HG02852 (cell line): ENCODE data around the gene AMBRA1.
"Not testable (repeated sequence)": the region's sequence is repeated elsewhere in the genome, so short reads cannot be mapped to it uniquely, and the experiment has no call there.

ENCODE experiments used
- ATAC-seq: cut with Tn5 transposase; IDR thresholded peaks from one replicate; pipeline ENCODE4 v1.9.1; 2021; ENCODE audit warnings: mild to moderate bottlenecking, moderate library complexity; ENCODE audit not compliant: unreplicated experiment

Gene AMBRA1

DNA sequence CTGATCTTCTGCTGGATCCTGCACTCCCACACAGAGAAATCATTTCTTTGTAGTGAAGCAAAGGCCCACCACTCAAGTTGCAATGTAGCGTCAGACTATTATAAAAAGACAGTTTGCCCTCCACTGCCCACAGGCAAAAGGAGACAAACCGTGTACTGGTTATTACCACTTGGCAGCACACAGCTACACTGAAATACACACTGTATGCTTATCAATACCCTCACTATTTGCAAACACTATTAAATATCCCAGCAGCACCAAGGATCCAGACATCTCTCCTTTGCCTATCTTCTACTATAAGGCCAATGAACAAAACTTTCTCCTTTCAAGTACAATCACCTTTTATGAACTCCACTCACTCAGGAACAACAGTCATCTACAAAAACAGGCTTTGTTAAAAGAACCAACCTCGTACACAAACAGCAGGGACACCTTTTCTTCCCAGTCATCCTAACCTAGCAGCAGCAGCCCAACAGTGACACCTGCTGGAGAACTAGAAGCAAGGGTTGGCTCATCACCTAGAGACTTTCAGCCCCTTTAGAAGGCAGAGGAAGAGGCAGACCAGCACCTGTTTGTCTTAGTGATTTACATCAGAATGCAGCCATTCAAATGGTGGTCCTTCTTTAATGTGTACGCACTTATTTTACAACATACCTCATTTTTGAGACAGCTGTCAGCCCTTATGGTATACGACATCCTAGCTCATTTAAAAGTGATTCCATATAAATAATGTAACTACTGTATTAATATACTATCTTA lies 56.1 kb downstream of the AMBRA1 start:
- no peak for ATAC-seq

DNA sequence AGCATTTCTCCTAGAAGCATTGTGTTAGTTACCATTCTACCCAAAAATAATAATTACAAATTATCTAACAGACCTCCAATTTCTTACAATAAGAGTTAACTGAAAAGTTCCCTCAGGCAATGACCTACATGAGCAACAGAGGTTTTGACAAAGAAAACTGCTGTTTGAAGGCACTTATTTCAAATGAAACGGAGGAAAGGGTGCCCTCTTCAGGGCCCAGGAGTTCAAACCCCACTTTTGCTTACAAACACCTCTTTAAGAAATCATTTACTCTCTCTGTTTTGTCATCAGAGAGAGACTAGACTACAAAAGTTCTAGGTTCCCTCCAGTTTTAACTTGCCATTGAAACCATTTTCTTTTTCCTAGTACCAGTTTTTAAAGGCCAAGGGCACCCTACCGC lies 56.7 kb downstream of the AMBRA1 start:
- no peak for ATAC-seq

DNA sequence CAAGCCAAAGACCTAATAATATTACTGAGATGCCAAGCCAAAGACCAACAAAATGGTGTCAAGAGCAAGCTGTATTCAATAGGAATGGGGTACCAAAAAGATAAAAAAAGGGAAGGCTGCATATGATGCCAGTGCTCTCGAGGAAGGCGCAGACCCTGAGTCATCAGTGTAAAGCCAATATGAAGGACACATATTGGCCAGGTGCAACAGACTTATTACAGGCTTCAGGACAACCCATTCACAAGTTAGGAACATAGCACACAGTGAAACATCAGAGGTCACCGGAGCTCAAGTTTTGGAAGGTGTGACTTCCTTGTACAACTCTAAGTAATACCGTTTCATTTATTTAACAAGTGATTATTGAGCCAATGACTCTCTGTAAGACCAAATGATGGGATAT lies 58.1 kb downstream of the AMBRA1 start:
- no peak for ATAC-seq

DNA sequence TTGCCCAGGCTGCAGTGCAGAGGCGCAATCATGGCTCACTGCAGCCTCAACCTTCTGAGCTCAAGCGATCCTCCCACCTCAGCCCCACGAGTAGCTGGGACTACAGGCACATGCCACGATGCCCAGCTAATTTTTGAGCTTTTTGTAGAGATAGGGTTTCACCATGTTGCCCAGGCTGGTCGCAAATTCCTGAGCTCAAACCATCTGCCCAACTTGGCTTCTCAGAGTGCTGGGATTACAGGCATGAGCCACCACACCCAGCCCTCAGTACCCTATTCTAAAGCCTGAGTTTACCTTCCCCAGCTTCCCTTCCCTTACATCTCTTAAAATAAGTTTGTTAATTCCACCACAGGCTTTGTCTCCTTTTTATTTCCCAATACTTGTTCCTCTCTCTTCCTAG lies 59.1 kb downstream of the AMBRA1 start:
- ATAC-seq = no peak

DNA sequence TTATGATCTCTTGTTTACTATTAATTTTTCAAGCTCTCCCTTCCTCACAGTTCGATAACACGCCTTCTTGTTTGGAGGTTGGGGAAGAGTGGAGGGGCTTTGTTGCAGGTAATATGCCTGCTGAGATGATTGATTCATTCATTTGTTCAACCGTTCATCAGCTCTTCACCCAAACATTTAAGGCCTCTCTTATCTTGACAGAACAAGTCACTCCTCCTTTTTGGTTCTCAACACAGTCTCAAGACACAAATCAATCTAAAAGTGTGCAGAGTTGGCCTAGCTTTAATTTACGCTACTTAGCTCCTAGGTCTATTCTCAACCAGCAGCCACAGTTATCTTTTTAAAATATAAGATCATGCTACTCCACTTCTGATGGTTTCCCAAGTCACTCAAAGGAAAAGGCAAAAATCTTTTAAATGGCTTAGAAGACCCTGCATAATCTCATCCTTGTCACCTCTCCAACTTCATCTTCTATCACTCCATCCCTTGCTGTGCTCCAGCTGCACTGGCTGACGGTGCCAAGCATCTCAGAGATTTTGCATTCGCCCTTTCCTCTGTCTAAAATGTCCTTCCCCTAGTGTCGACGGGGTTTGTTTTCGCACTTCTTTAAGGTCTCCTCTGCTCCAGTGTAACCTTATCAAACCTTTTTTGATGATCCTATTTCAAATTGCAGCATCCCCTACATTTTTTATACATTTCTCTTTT lies 60.3 kb downstream of the AMBRA1 start:
- ATAC-seq = no peak

DNA sequence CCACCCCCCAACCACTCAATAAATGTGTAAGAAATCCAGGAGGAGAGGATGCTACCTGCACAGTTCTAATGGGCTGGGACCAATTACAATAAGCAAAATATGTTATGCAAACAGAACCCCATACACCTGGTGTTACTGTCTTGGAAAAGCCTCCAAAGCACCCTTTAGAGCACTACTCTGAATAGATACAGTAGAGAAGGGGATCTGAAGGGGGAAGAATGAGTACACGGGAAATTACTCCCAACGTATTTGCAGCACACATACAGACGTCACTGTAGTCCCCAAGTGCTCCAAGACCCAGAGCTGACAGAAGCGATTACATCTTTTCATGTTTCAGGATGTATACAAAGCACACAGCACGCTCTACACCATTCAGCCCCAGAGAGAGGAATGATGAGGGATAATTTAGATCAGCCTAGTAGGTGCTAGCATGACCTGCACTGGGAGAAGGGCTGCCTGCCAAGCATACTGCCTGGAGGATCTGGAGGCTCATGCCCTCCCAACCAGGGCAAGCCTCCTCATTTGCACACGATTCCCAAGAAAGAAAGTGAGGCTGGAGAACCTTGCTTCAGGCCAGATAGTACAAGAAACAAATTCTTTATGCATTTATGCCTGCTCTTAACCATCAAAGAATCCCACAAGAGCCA lies 63.8 kb downstream of the AMBRA1 start:
- no peak for ATAC-seq

DNA sequence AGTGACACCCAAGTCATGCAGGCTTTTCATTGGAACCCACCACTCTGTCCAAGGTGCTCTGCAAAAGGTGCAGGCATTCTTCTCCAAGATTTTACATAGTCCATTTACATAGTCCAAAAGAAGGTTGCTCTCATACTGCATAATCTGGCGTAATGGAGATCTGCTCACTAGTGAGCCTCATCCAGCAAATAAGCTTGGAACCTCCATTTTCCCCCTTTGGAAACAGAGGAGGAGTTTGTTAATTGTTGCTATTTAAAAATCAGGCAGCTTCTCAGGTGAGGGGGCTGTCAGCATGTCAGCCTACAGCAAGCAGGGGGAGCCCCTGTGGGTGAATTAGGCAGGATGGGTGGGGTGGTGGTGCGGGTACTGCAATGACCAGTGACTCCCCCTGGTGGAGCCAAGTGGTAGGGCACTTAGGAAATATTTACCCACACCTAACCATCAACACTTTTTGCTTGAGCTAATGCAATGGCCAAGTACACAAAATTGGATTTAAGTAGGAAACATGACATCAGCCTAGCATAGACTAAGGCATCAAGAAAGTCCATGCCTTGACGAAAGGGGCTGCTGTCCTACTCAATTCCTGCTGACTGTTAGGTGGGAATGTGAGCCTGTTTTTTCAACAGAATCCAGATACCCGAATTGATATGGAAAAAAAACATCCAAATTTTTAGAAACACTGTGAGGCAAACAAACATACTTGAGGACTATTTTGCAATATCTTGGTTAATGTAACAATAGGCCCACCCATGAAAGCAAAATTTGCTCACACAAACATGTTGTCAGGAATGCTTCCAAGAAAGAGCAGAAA lies 64.5 kb downstream of the AMBRA1 start:
- ATAC-seq = no peak

DNA sequence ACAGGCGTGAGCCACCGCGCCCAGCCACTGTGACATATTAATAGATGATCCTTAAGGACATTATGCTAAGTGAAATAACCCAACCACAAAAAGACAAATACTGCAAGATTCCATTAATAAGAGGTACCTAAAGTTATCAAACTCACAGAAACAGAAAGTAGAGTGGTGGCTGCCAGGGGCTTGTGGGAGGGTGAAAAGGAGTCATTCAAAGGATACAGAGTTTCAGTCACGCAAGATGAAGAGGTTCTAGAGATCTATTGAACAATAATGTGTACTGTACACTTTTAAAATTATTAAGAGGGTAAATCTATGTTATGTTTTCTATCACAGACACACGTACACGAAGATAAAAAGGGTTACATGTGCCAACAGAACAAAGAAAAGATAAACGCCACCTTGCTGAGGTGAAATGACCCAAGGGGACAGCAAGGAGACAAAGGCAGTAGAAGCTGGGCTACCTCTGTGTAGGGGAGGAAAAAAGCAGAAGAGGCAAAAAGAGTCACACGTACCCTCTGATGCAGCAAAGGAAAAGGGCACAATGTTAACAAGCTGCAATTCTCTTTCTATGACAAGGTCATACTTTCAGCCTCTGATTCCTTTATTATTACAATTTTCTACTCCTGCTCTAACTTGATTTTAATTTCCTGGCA lies 65.3 kb downstream of the AMBRA1 start:
- no peak for ATAC-seq

DNA sequence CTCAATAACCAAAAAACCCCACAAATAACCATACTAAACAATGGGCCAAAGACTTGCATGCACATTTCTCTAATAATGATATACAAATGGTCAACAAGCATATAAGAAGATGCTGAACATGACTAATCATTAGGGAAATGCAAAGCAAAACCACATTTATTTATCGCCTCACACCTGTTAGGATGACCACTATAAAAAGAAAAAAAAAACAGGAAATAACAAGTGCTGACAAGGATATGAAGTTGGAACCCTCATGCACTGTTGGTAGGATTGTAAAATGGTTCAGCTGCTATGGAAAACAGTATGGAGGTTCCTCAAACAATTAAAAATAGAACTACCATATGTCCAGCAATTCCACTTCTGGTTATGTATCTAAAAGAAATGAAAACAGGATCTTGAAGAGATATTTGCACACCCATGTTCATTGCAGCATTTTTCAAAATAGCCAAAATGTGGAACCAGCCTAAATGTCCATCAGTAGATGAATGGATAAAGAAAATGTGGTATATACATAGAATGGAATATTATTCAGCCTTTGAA lies 66.2 kb downstream of the AMBRA1 start:
- ATAC-seq = no peak

DNA sequence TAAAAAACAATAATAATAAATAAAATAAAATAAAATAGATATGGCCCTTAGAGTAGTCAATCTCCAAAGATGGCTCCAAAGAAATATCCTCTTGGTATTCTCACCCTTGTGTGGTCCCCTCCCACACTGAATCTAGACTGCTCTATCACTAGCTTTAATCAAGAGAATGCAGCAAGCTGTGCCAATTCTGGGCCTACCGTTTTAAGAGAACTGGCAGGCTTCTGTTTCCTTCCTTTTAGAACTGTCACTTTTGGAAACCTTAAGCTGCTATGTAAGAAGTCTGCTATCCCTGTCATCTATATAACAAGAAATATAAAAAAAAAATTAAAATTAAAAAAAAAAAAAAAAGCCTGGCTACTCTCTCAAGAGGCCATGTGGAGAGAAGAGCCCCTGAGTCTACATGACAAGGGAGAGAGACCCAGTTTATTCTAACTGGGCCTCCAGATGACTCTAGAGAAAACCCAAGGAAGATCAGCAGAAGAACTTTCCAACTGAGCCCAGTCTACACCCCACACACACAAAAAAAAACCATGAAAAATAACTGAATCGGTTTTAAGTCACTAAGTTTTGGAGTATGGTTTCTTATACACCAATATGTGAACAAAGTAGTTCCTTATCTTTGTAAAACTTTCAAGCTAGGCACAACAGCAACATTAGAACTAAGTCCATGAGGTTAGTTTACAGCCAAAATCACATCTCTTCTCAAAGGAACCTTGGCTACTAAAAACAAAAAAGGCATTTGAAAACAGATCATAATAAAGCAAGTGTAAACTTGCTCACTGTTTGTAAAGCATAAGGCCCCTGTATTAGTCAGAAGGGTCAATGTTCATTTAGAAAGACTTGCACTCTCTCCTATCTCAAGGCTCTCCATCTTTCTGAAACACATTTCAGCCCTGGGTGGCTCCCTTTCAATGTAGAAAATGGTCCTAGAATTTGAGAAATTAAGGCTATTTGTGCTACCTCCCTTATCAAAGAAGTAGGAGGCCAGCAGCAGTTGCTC lies 67.3 kb downstream of the AMBRA1 start:
- ATAC-seq = no peak

DNA sequence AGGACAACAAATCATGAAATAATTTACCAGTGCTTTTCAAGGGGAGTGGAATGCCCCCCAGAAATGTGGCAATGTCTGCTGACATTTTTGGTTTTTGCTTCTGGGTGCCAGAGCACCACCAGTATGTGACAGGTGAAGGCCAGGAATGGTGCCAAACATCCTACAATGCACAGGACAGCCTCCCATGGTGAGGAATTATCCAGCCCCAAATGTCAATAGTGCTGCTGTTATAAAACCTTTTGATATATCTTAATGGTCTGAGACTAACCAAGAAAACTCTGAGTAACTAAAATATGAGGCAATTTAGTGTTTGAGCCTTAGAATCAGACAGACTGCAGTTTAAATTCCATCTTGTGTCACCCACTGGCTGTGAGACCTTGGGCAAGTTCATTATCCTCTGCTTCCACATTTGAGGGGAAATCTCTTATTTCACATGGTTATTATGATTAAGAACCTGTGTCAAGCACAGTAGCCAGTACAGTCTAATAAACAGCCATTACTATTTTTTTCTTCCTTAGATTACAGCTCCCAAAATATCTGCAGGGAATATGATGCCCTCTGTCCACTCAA lies 69.5 kb downstream of the AMBRA1 start:
- no peak for ATAC-seq

DNA sequence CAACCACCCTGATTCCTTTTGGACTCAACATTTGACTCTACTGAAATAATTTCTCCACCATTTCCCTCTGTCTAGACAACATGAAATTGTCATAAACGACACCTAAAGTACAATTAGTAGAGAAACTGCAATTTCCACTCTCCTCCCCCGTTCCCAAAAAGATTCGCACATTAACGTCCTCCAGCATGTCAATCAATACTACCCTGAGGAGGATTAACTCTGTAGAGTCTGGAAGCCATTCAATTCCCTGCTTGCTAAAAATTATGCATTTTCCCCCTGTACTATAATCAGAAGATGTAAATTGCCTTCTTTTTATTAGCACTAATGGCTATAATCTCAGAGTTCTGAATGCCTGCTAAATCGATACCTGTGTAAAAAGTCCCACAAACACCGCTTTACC lies 70.5 kb downstream of the AMBRA1 start:
- no peak for ATAC-seq

DNA sequence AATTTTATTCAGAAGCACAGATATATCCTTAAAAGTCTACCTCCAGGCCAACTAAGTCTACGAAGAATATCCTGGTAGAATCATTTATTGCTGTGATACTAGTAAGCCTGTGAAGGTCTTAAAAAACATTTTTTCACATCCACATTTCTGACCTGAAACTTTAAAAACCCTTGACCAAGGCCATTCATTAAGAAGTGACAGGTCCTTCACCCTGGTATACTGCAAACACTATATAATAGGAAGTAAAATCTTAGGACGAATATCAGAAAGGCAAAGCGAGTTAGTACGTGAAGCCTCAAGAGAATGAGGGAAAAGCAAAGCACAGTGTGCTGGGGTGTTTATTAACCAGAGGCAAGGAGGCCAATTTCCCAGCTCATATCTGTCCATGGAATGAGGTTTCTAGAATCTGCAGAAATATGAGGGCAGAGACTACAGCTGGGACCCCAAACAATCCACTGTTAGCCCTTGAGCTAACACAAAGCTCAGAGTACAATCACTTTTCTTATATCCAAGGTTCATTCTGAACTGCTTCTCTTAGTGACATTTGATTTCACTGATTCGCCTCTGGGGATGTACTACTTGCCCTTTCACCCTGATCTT lies 71.0 kb downstream of the AMBRA1 start:
- no peak for ATAC-seq

DNA sequence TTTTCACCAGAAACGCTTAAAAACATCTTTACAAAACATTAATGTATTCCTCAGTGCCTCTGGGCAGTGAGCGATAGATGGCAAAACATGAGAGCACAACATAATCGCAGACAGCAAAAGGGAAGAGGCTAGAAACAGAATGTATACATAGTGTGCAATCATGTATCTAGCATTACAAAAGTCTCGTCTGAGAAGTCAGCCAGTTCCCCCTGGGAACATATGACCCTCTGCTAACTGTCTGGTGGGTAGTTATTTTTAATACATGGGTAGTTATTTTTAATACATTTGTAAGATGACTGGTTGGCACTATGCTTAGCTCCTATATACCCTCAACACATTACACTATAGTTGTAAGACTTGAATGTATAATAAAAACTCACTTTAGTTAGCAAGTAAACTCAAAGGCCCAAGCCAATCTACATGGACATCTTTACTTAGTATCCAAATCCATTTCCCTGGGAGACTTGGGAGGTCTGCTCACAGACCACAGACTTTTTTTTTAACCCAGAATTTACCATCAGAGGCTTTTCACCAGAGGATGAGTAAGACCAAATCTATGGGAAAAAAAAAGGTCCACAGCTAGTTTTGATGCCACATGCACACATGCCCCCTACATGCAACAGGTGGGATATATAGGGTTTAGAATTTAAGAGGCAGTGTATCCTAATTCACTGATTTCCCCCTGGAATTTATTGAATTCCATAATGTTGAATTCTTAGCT lies 71.7 kb downstream of the AMBRA1 start:
- ATAC-seq = no peak

DNA sequence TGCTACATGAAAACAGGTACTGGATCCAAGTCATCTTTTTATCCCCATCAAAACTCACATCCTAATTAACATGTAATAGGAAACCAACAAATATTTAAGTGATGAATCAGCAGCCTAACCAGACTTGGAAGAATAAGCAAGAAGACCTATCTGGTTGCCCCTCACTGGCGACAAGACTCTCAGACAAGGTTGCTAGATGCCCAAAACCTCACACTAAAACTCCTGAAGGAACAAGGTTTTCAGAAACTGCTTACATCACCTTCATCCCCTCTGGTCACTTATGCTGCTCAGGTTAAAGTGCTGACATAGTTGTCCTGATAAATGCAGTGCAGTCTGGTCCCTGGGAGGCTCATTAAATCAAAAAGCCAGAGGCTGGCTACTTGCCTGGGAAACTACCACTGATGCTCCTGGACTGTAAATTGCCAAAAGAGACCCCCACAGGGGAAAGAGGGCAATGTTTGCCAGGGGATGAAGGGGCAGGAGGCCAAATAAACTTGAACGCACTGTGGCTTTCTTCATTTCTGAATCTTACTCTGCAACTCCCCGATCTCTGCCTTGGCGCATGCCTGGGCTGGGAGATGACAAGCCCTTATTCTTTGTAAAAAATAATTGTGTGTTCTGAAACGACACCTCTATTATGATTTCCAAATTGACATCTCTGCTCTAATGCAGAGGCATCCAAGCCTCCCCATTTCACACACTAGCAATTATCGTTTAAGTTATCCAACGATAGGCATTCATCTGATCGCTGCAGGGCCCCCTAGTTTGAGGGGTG lies 72.7 kb downstream of the AMBRA1 start:
- no peak for ATAC-seq

DNA sequence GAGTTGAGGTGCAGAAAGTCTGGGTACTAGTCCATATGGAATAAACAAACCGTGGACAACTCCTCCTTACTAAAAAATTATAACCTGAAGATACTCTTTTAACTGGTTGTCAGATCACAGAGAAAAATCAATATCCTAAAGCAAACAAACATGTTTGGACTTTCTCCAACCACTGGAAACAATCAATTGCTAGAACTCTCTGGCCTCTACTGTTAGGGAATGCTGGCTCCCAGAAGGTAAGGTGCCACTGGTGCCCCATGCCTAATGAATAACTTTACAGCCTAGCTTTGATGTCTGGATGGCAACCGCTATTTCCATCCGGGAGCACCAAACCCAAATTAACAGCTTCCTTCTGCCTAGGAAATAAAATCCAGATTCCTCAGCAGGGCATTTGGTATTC lies 74.5 kb downstream of the AMBRA1 start:
- ATAC-seq = no peak

DNA sequence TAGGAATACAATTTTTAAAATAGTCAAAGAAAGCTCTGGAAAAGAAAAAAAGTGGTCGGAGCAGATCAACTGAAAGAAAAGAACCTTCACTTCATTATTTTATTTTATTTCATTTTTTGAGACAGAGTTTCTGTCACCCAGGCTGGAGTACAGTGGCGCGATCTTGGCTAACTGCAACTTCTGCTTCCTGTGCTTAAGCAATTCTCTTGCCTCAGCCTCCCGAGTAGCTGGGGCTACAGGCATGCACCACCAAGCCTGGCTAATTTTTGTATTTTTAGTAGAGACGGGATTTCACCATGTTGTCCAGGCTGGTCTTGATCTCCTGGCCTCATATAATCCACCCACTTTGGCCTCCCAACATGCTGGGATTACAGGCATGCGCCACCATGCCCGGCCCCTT lies 74.9 kb downstream of the AMBRA1 start:
- not testable (repeated sequence) for ATAC-seq
